HG03280 (cell line): Measurements from ENCODE around the gene AKIRIN2.
"Not testable (repeated sequence)": the region's sequence is repeated elsewhere in the genome, so short reads cannot be mapped to it uniquely, and the experiment has no call there.

ENCODE experiments used
- ATAC-seq: cut with Tn5 transposase; IDR thresholded peaks from one replicate; pipeline ENCODE4 v1.9.1; 2021; ENCODE audit warnings: mild to moderate bottlenecking, moderate library complexity; ENCODE audit not compliant: unreplicated experiment

Gene AKIRIN2

GRCh38 chr6:87690441-87690840 is 11.6 kb downstream of the AKIRIN2 start:
- no peak for ATAC-seq

GRCh38 chr6:87687893-87688292 is 14.1 kb downstream of the AKIRIN2 start:
- not testable (repeated sequence) for ATAC-seq

- no peak for ATAC-seq
These were observed 14.7 kb downstream of the AKIRIN2 start for GRCh38 chr6:87687296-87687695.

- ATAC-seq = not testable (repeated sequence)
These were observed 15.3 kb downstream of the AKIRIN2 start for GRCh38 chr6:87686636-87687205.

- no peak for ATAC-seq
These were observed 17.0 kb downstream of the AKIRIN2 start for GRCh38 chr6:87684895-87685654.

GRCh38 chr6:87683890-87684289 is 18.1 kb downstream of the AKIRIN2 start:
- no peak for ATAC-seq

- no peak for ATAC-seq
These were observed 19.7 kb downstream of the AKIRIN2 start for GRCh38 chr6:87682310-87682709.

GRCh38 chr6:87675004-87675681 is 26.9 kb downstream of the AKIRIN2 start:
- ATAC-seq = no peak

GRCh38 chr6:87674290-87674689 is 27.7 kb downstream of the AKIRIN2 start:
- no peak for ATAC-seq

GRCh38 chr6:87673237-87673636 is 28.8 kb downstream of the AKIRIN2 start:
- ATAC-seq = no peak

- no peak for ATAC-seq
These were observed 29.4 kb downstream of the AKIRIN2 start for GRCh38 chr6:87672641-87673040.

GRCh38 chr6:87671555-87672029 is 30.4 kb downstream of the AKIRIN2 start:
- ATAC-seq = no peak

- no peak for ATAC-seq
These were observed 31.3 kb downstream of the AKIRIN2 start for GRCh38 chr6:87670707-87671106.

- no peak for ATAC-seq
These were observed 33.0 kb downstream of the AKIRIN2 start for GRCh38 chr6:87669051-87669450.

GRCh38 chr6:87668013-87668412 is 34.0 kb downstream of the AKIRIN2 start:
- no peak for ATAC-seq

- no peak for ATAC-seq
These were observed 35.0 kb downstream of the AKIRIN2 start for GRCh38 chr6:87667032-87667431.

- no peak for ATAC-seq
These were observed 37.0 kb downstream of the AKIRIN2 start for GRCh38 chr6:87664921-87665485.

GRCh38 chr6:87663434-87663833 is 38.6 kb downstream of the AKIRIN2 start:
- no peak for ATAC-seq

GRCh38 chr6:87661503-87661902 is 40.5 kb downstream of the AKIRIN2 start:
- no peak for ATAC-seq

- no peak for ATAC-seq
These were observed 41.0 kb downstream of the AKIRIN2 start for GRCh38 chr6:87661016-87661415.

- ATAC-seq = no peak
These were observed 41.7 kb downstream of the AKIRIN2 start for GRCh38 chr6:87660226-87660911.
